ENCODE measurements around the gene PSMB8. TPM values are rescaled to one million over a fixed set of nuclear protein-coding genes. Genes with fewer than 3 reads are reported as not detected.

PSMB8 gene
- total RNA-seq, 2 experiments from 2014 or later = 142 to 216 TPM

GRCh38 chr6:32849126-32849525, 5.3 kb upstream of the PSMB8 start:
- Histone ChIP-seq H3K9me3 (ENCODE audit: low read length) (no peaks in the 10 kb centered on the region), H2AFZ (ENCODE audit: low read length) (no peak overlapping the region), H3K4me3 (ENCODE audit: low read depth, low read length, poor library complexity, severe bottlenecking) (no peak overlapping the region), H3K27ac (ENCODE audit: low read depth, low read length, poor library complexity, severe bottlenecking) (no peak overlapping the region), H3K79me2 (ENCODE audit: insufficient read depth, low read depth, low read length) (peaks cover 42% of the 10 kb centered on the region), H3K4me2 (ENCODE audit: low read length) (no peak overlapping the region), H3K36me3 (ENCODE audit: insufficient read depth, low read length) (peaks cover 68% of the 10 kb centered on the region), H3K9me2 (ENCODE audit: insufficient read depth, low read length) (no peaks in the 10 kb centered on the region), H4K20me1 (ENCODE audit: insufficient read depth, low read length) (no peaks in the 10 kb centered on the region), H3K4me1 (ENCODE audit: insufficient read depth, low read length, poor library complexity, severe bottlenecking) (peaks cover 44% of the 10 kb centered on the region)
- ChIA-PET POLR2A (no interaction called here), CTCF (ENCODE audit: unreplicated experiment) (no interaction called here)
- TF ChIP-seq EZH2phosphoT487 (IDR thresholded peaks at IDR 0.05; ENCODE audit: borderline replicate concordance, low read depth, low read length) (no peak), CTCF (conservative IDR thresholded peaks at IDR 0.05; ENCODE audit: low read length) (no peak)
- intact Hi-C loops (cut with micrococcal nuclease; ENCODE audit: unreplicated experiment) = no loop called here
- no peak for DNase-seq (ENCODE audit: low spot score)
- BruUV-seq (replicated peaks) = no TSS peak

- peaks cover 70% of the 10 kb centered on the region for H3K36me3 ChIP-seq (ENCODE audit: insufficient read depth, low read length)
- intact Hi-C loops (cut with micrococcal nuclease; ENCODE audit: unreplicated experiment) = no loop called here
- H3K4me3 ChIP-seq (ENCODE audit: low read depth, low read length, poor library complexity, severe bottlenecking) = no peak overlapping the region
- H2AFZ ChIP-seq (ENCODE audit: low read length) = no peak overlapping the region
- no peaks in the 10 kb centered on the region for H3K9me2 ChIP-seq (ENCODE audit: insufficient read depth, low read length)
- H3K4me1 ChIP-seq (ENCODE audit: insufficient read depth, low read length, poor library complexity, severe bottlenecking) = peaks cover 49% of the 10 kb centered on the region
- BruUV-seq (replicated peaks) = no TSS peak
- ChIA-PET CTCF (ENCODE audit: unreplicated experiment) (no interaction called here), POLR2A (no interaction called here)
- H3K4me2 ChIP-seq (ENCODE audit: low read length) = no peak overlapping the region
- no peaks in the 10 kb centered on the region for H3K9me3 ChIP-seq (ENCODE audit: low read length)
- no peak overlapping the region for H3K27ac ChIP-seq (ENCODE audit: low read depth, low read length, poor library complexity, severe bottlenecking)
- TF ChIP-seq EZH2phosphoT487 (IDR thresholded peaks at IDR 0.05; ENCODE audit: borderline replicate concordance, low read depth, low read length) (no peak), CTCF (conservative IDR thresholded peaks at IDR 0.05; ENCODE audit: low read length) (no peak)
- DNase-seq (ENCODE audit: low spot score) = no peak
- no peaks in the 10 kb centered on the region for H4K20me1 ChIP-seq (ENCODE audit: insufficient read depth, low read length)
- peaks cover 47% of the 10 kb centered on the region for H3K79me2 ChIP-seq (ENCODE audit: insufficient read depth, low read depth, low read length)
Observed at GRCh38 chr6:32847795-32848194, 3.9 kb upstream of the PSMB8 start.

GRCh38 chr6:32847004-32847403, 3.2 kb upstream of the PSMB8 start:
- no peak overlapping the region for H3K4me3 ChIP-seq (ENCODE audit: low read depth, low read length, poor library complexity, severe bottlenecking)
- no peak for DNase-seq (ENCODE audit: low spot score)
- no peaks in the 10 kb centered on the region for H3K9me3 ChIP-seq (ENCODE audit: low read length)
- H3K36me3 ChIP-seq (ENCODE audit: insufficient read depth, low read length) = peaks cover 77% of the 10 kb centered on the region
- H3K27ac ChIP-seq (ENCODE audit: low read depth, low read length, poor library complexity, severe bottlenecking) = no peak overlapping the region
- H4K20me1 ChIP-seq (ENCODE audit: insufficient read depth, low read length) = no peaks in the 10 kb centered on the region
- POLR2A ChIA-PET = interaction anchor here (3.7 kb wide), 1 partner anchor 9 kb away, joined by 88 read pairs; the partner anchor contains the start of genes PSMB9 and TAP1
- peaks cover 47% of the 10 kb centered on the region for H3K79me2 ChIP-seq (ENCODE audit: insufficient read depth, low read depth, low read length)
- intact Hi-C loops (cut with micrococcal nuclease; ENCODE audit: unreplicated experiment) = no loop called here
- H2AFZ ChIP-seq (ENCODE audit: low read length) = no peak overlapping the region
- TF ChIP-seq EZH2phosphoT487 (IDR thresholded peaks at IDR 0.05; ENCODE audit: borderline replicate concordance, low read depth, low read length) = no peak
- TF ChIP-seq CTCF (conservative IDR thresholded peaks at IDR 0.05; ENCODE audit: low read length) = no peak
- CTCF ChIA-PET (ENCODE audit: unreplicated experiment) = interaction anchor here (0.6 to 1.0 kb wide), 2 partner anchors 11 to 121 kb away, joined by 3 to 4 read pairs; partner anchors contain the start of gene BRD2
- BruUV-seq (replicated peaks) = no TSS peak
- no peak overlapping the region for H3K4me2 ChIP-seq (ENCODE audit: low read length)
- peaks cover 50% of the 10 kb centered on the region for H3K4me1 ChIP-seq (ENCODE audit: insufficient read depth, low read length, poor library complexity, severe bottlenecking)
- H3K9me2 ChIP-seq (ENCODE audit: insufficient read depth, low read length) = no peaks in the 10 kb centered on the region
